PC-3 (cell line): Measurements from ENCODE around the gene PIGP.

ENCODE experiments used
- EZH2 ChIP-seq: fragments of 300-600 bp; sonication (generic); IDR thresholded peaks from one replicate; pipeline ENCODE4 v1.6.1; 2017; ENCODE audit warnings: antibody characterized with exemption, mild to moderate bottlenecking, low read length; ENCODE audit not compliant: unreplicated experiment
- EZH2phosphoT487 ChIP-seq: fragments of 300-600 bp; sonication (generic); IDR thresholded peaks from 2 replicates; pipeline ENCODE4 v1.6.1; 2018; ENCODE audit warnings: mild to moderate bottlenecking, antibody characterized with exemption, low read length, borderline replicate concordance
- TF ChIP-seq, protein P1 (sequence below): fragments of 300-600 bp; sonication (generic); conservative IDR thresholded peaks from 2 replicates; pipeline ENCODE4 v1.5.1; 2017; ENCODE audit warnings: antibody characterized with exemption, low read depth, mild to moderate bottlenecking, low read length

DNA sequence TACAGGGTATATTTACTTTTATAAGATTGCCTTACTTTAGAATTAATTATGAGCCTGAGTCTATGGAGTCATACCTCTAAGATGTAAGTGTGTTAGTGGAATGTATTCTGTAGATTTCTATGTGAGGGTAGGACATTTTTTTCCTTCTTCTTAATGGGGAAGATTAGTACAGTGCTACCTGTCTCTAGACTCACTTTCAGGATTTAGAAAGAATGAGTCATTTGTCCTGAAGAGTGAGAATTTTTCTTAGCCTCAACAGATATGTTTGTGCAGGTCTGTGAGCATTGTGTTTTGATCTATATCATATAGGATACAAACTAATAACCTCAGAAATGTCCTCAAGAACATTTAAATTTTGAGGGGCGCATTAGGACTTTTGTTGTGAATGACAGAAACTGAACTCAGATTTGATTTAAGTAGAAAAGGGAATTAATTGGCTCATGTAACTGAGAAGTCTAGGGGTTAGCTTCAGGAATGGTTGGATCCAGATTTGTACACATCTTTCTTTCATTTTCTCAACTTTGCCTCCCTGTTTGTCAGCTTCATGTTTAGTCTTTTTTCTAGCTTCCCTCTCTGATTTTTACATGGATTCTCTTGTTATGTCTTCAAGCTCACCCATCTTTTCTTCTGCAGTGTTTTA lies 45.4 kb upstream of the PIGP start:
- TF ChIP-seq EZH2, result no peak
- TF ChIP-seq, protein P1, sequence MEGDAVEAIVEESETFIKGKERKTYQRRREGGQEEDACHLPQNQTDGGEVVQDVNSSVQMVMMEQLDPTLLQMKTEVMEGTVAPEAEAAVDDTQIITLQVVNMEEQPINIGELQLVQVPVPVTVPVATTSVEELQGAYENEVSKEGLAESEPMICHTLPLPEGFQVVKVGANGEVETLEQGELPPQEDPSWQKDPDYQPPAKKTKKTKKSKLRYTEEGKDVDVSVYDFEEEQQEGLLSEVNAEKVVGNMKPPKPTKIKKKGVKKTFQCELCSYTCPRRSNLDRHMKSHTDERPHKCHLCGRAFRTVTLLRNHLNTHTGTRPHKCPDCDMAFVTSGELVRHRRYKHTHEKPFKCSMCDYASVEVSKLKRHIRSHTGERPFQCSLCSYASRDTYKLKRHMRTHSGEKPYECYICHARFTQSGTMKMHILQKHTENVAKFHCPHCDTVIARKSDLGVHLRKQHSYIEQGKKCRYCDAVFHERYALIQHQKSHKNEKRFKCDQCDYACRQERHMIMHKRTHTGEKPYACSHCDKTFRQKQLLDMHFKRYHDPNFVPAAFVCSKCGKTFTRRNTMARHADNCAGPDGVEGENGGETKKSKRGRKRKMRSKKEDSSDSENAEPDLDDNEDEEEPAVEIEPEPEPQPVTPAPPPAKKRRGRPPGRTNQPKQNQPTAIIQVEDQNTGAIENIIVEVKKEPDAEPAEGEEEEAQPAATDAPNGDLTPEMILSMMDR, result no peak
- no peak for TF ChIP-seq EZH2phosphoT487
